GM12872 (cell line): Measurements from ENCODE around the gene NCK2.
A peak's percentile ranks its signal among the peaks of the same experiment; 100 is the strongest.

Experiments
- CTCF ChIP-seq: IDR thresholded peaks from 3 replicates; pipeline ENCODE4 v1.5.1; 2011; ENCODE audit warnings: low read depth, mild to moderate bottlenecking, low read length, moderate library complexity; ENCODE audit not compliant: insufficient read depth

The NCK2 gene

GRCh38 chr2:105893011-105893995 is 148.6 kb downstream of the NCK2 start:
- no peak for TF ChIP-seq CTCF

- no peak for TF ChIP-seq CTCF
Observed at GRCh38 chr2:105894327-105894944, 149.7 kb downstream of the NCK2 start.

GRCh38 chr2:105895990-105896764 is 151.5 kb downstream of the NCK2 start:
- no peak for TF ChIP-seq CTCF

GRCh38 chr2:105896765-105897163 is 152.1 kb downstream of the NCK2 start:
- TF ChIP-seq CTCF: no peak

GRCh38 chr2:105903051-105903674 is 158.5 kb downstream of the NCK2 start:
- 0 out of 3 replicates have a peak, but pooled peaks have one; percentile 4 for TF ChIP-seq CTCF

- no peak for TF ChIP-seq CTCF
Observed at GRCh38 chr2:105904938-105905337, 160.2 kb downstream of the NCK2 start.
